K562 (cell line): ENCODE data around the gene WARS2. TPM values are rescaled to one million over a fixed set of nuclear protein-coding genes. Genes with fewer than 3 reads are reported as not detected.

ENCODE experiments used
- ATAC-seq: fragments of 200-7000 bp; cut with Tn5 transposase; 3 replicates; pipeline ENCODE4 v1.9.1; 2020; ENCODE audit warnings: moderate library complexity
- BruUV-seq: library from RNA; stranded (reverse); fragments of 400-500 nt; replicated peaks from 2 replicates; lab custom pipeline; 2021; lab: Mats Ljungman, UMichigan
- CTCF ChIA-PET: fragments of 300-600 bp; formaldehyde crosslinking; extraction: SDS; loops from one replicate; lab custom pipeline; 2021; ENCODE audit warnings: low intra/inter-chr PET ratio; lab: Yijun Ruan, JAX
- POLR2A ChIA-PET: fragments of 300-600, 350-650 bp; sonication (Branson Sonifier 250); formaldehyde crosslinking; extraction: SDS; loops from one replicate; lab custom pipeline; 2021; ENCODE audit warnings: antibody characterized with exemption, inconsistent platforms; lab: Yijun Ruan, JAX
- DNase-seq, 4 experiments: peaks; one replicate each; pipeline versions ENCODE4 v3.0.0 to v3.0.0-alpha.2; 2011 to 2018; ENCODE audit warnings: low spot score in 3 of 4, mixed read lengths in 3 of 4; ENCODE audit errors: extremely low read depth in 1 of 4
- FAIRE-seq: peaks from 2 replicates; lab custom pipeline; 2011; peaks lifted over from hg19 to GRCh38; lab: Jason Lieb, UNC
- H2AFZ ChIP-seq: 2 replicates; pipeline ENCODE4 v1.6.0; 2011; ENCODE audit warnings: low read depth, low read length, control low read depth, inconsistent platforms
- H3K27ac ChIP-seq: fragments of 200-600 bp; 3 replicates; pipeline ENCODE4 v1.8.0; 2011; ENCODE audit warnings: low read depth, mild to moderate bottlenecking, control low read depth, inconsistent platforms, low read length, moderate library complexity, mixed read lengths; ENCODE audit errors: extremely low read depth
- H3K27me3 ChIP-seq, 2 experiments: fragments of 300-600 bp in 1 of 2; 2 replicates in 1 of 2; 3 replicates in 1 of 2; pipeline versions ENCODE4 v1.6.0 to v1.8.0; 2011; ENCODE audit warnings: inconsistent platforms in 2 of 2, low read length in 2 of 2, mild to moderate bottlenecking in 1 of 2, mixed read lengths in 1 of 2, moderate library complexity in 1 of 2; ENCODE audit not compliant: control insufficient read depth in 2 of 2, insufficient read depth in 2 of 2
- H3K36me3 ChIP-seq: fragments of 300-600 bp; 3 replicates; pipeline ENCODE4 v1.8.0; 2011; ENCODE audit warnings: mild to moderate bottlenecking, low read length, inconsistent platforms; ENCODE audit not compliant: control insufficient read depth, insufficient read depth
- H3K4me1 ChIP-seq, 2 experiments: fragments of 200-600 bp in 1 of 2; replicated peaks in 1 of 2; 2 replicates in 1 of 2; 3 replicates in 1 of 2; pipeline versions ENCODE4 v1.5.1 to v1.8.0; 2011; ENCODE audit warnings: inconsistent platforms in 2 of 2, low read length in 2 of 2, mild to moderate bottlenecking in 1 of 2, mixed read lengths in 1 of 2, moderate library complexity in 1 of 2; ENCODE audit not compliant: control insufficient read depth in 2 of 2, insufficient read depth in 2 of 2
- H3K4me2 ChIP-seq: 2 replicates; pipeline ENCODE4 v1.6.1; 2011; ENCODE audit warnings: low read length, control low read depth, inconsistent platforms, mixed read lengths; ENCODE audit not compliant: insufficient read depth
- H3K4me3 ChIP-seq: fragments of 200-600 bp; sonication (generic), shearing (Covaris generic); 2 replicates; pipeline ENCODE4 v1.5.1; 2016; ENCODE audit warnings: control low read depth, inconsistent platforms
- H3K79me2 ChIP-seq: fragments of 200-600 bp; 3 replicates; pipeline ENCODE4 v1.8.0; 2011; ENCODE audit warnings: low read length, inconsistent platforms; ENCODE audit not compliant: control insufficient read depth, insufficient read depth
- H3K9ac ChIP-seq, 2 experiments: 2 replicates each; pipeline versions ENCODE4 v1.6.0 to v1.6.1; 2011; ENCODE audit warnings: low read depth in 2 of 2, low read length in 2 of 2, control low read depth in 1 of 2, inconsistent platforms in 1 of 2, mild to moderate bottlenecking in 1 of 2, mixed read lengths in 1 of 2; ENCODE audit not compliant: insufficient read depth in 1 of 2
- H3K9me1 ChIP-seq: one replicate; pipeline ENCODE4 v1.6.0; 2011; ENCODE audit warnings: inconsistent platforms, mild to moderate bottlenecking, low read length, moderate library complexity; ENCODE audit not compliant: control insufficient read depth, insufficient read depth
- H3K9me3 ChIP-seq: replicated peaks from 2 replicates; pipeline ENCODE4 v1.5.1; 2011; ENCODE audit warnings: low read depth, low read length, inconsistent platforms; ENCODE audit not compliant: control insufficient read depth, insufficient read depth
- H4K20me1 ChIP-seq: replicated peaks from 2 replicates; pipeline ENCODE4 v1.6.1; 2011; ENCODE audit warnings: low read length, inconsistent platforms, mixed read lengths; ENCODE audit not compliant: control insufficient read depth, insufficient read depth
- ILF3 ChIP-seq: fragments of 450-650 bp; IDR thresholded peaks from 2 replicates; pipeline ENCODE4 v1.6.1; 2018; ENCODE audit warnings: antibody characterized with exemption, mild to moderate bottlenecking, moderate library complexity, borderline replicate concordance
- KDM1A ChIP-seq, 2 experiments: fragments of 450-650 bp; IDR thresholded peaks; 2 replicates each; pipeline ENCODE4 v1.6.1; 2016; ENCODE audit warnings: mild to moderate bottlenecking in 2 of 2
- PCBP2 ChIP-seq: fragments of 200-400 bp; formaldehyde crosslinking; IDR thresholded peaks from 2 replicates; pipeline ENCODE4 v1.6.1; 2018; ENCODE audit warnings: low read length, low read depth, mild to moderate bottlenecking, moderate library complexity; ENCODE audit not compliant: poor library complexity, severe bottlenecking
- RBM25 ChIP-seq: fragments of 200-400 bp; formaldehyde crosslinking; IDR thresholded peaks from 2 replicates; pipeline ENCODE4 v1.6.1; 2018; ENCODE audit warnings: low read length, low read depth, moderate library complexity; ENCODE audit not compliant: severe bottlenecking
- ZBTB11 ChIP-seq, 3 experiments: fragments of 200-800 bp in 1 of 3; fragments of 250-450 bp in 1 of 3; fragments of 450-650 bp in 1 of 3; sonication (Bioruptor Pico) in 1 of 3; sonication (Bioruptor generic) in 1 of 3; formaldehyde crosslinking in 1 of 3; IDR thresholded peaks; 2 replicates each; pipeline versions ENCODE4 v1.6.1 to v1.8.0; 2016 to 2022; ENCODE audit warnings: mild to moderate bottlenecking in 2 of 3, missing genetic modification characterization in 2 of 3, missing compliant biosample characterization in 1 of 3, moderate library complexity in 1 of 3
- WGBS: fragments of 100-300 bp; shearing (Covaris generic); methylation state at CpG from one replicate; pipeline ENCODE4 v1.1.6; 2016; ENCODE audit warnings: low coverage, mixed read lengths; ENCODE audit not compliant: insufficient coverage; ENCODE audit errors: missing lambda C conversion rate; 5-methylcytosine and 5-hydroxymethylcytosine counted together
- in situ Hi-C: fragments of 300-500 bp; cut with MboI; formaldehyde crosslinking; loops from 4 replicates; pipeline ENCODE4 v1.15.0; 2018; ENCODE audit warnings: inconsistent platforms, mixed read lengths
- intact Hi-C: fragments of 100-400 bp; cut with micrococcal nuclease; formaldehyde crosslinking; loops from 2 replicates; pipeline ENCODE4 v1.14.2; 2022
- polyA plus RNA-seq, 8 experiments: library from polyadenylated mRNA; depleted of rRNA in 4 of 8; stranded (reverse) in 5 of 8; unstranded in 3 of 8; fragments of >200 nt; fragmentation: Nextera tagmentation in 2 of 8; fragmentation: Illumina TruSeq in 1 of 8; extraction: Ambion mirVana in 2 of 8; extraction: Trizol in 1 of 8; gene quantifications; 2 replicates each; pipeline versions ENCODE4 v1.2.1 to v1.2.3, GENCODE V29; 2011 to 2014; ENCODE audit warnings: inconsistent platforms in 1 of 8, missing spikeins in 1 of 8
- total RNA-seq, 7 experiments: library from RNA; depleted of rRNA in 6 of 7; stranded (reverse); fragments of >200 nt in 6 of 7; fragmentation: Illumina TruSeq in 2 of 7; extraction: Trizol in 2 of 7; gene quantifications; 2 replicates each; pipeline versions ENCODE4 v1.2.1 to v1.2.3, GENCODE V29; 2011 to 2021; ENCODE audit warnings: low replicate concordance in 1 of 7

WARS2 gene
- total and polyA plus RNA-seq, 9 of the 15 experiments (the other 6 are each of a cell fraction or from before 2014, with no cell fraction given), result 5.7 to 18.0 (median 16.9) TPM

GRCh38 chr1:119026956-119027355, 113.5 kb downstream of the WARS2 start:
- Histone ChIP-seq H3K4me1 (no peaks in the 10 kb centered on the region), H3K36me3 (no peaks in the 10 kb centered on the region), H3K4me3 (no peak overlapping the region), H3K27me3 (no peaks in the 10 kb centered on the region), H3K4me2 (no peak overlapping the region), H3K79me2 (no peaks in the 10 kb centered on the region), H3K27ac (no peak overlapping the region), H3K9me1 (no peaks in the 10 kb centered on the region), H4K20me1 (no peaks in the 10 kb centered on the region), H3K9me3 (no peaks in the 10 kb centered on the region), H2AFZ (no peak overlapping the region), H3K9ac (no peak overlapping the region)
- ChIA-PET CTCF (no interaction called here), POLR2A (no interaction called here)
- FAIRE-seq (no peak), DNase-seq (no peak), ATAC-seq (no peak)
- intact Hi-C loops, result no loop called here
- no TSS peak for BruUV-seq
- TF ChIP-seq PCBP2, result no peak
- 25% methylated on average over 5 of the region's 5 CpGs for WGBS
- in situ Hi-C loops, result no loop called here

GRCh38 chr1:119015547-119015946, 124.9 kb downstream of the WARS2 start:
- H3K9me1 ChIP-seq, result no peaks in the 10 kb centered on the region
- in situ Hi-C loops (no loop called here), intact Hi-C loops (no loop called here)
- H2AFZ ChIP-seq, result no peak overlapping the region
- no TSS peak for BruUV-seq
- DNase-seq, result no peak
- H3K36me3 ChIP-seq, result no peaks in the 10 kb centered on the region
- H3K27ac ChIP-seq, result no peak overlapping the region
- no peak for FAIRE-seq
- H3K4me3 ChIP-seq, result no peak overlapping the region
- no peaks in the 10 kb centered on the region for H3K79me2 ChIP-seq
- no peaks in the 10 kb centered on the region for H3K27me3 ChIP-seq
- no peaks in the 10 kb centered on the region for H4K20me1 ChIP-seq
- H3K9me3 ChIP-seq, result no peaks in the 10 kb centered on the region
- no peak overlapping the region for H3K4me2 ChIP-seq
- POLR2A ChIA-PET, result no interaction called here
- no peaks in the 10 kb centered on the region for H3K4me1 ChIP-seq
- H3K9ac ChIP-seq, result no peak overlapping the region
- ATAC-seq, result no peak
- CTCF ChIA-PET, result no interaction called here
- WGBS, result 3% methylated on average over 2 of the region's 2 CpGs
- TF ChIP-seq ZBTB11 (CRISPR knock-in tag; IDR thresholded peaks at IDR 0.05) (no peak), RBM25 (no peak), KDM1A (IDR thresholded peaks at IDR 0.05) (no peak), ILF3 (no peak)
